ENCODE data around the gene MUC6. TPM values are rescaled to one million over a fixed set of nuclear protein-coding genes. Genes with fewer than 3 reads are reported as not detected.

The MUC6 gene
- total RNA-seq, 1 experiment from 2014 or later: 0.49 TPM

DNA sequence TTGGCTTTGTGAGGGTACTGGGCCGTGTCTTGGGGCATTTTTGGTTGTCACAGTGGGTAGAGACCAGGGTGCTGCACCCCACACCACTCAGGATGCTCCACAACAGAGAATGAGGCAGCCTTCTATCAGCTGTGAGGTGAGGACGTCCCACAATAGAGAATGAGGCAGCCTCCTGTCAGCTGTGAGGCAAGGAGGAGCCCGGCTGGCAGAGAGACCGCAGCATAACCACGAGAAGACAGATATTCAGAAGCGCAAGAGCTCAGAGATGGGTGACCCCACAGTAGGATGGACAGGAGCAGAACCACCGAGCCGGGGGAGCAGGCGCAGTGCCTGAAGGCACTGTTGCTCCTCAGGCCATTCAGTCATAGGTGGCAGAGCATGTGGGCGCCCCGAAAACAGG is 63.3 kb downstream of the MUC6 start:
- no TSS peak for BruUV-seq (replicated peaks)
- peaks cover 6% of the 10 kb centered on the region; the same call in 1 of the 2 replicates for H3K36me3 ChIP-seq (ENCODE audit: control insufficient read depth, insufficient read depth, low read length)
- H3K9me3 ChIP-seq (ENCODE audit: control insufficient read depth, insufficient read depth, low read depth, low read length): no peaks in the 10 kb centered on the region
- intact Hi-C loops (cut with micrococcal nuclease; ENCODE audit: unreplicated experiment) (no loop called here), in situ Hi-C loops (cut with HindIII; ENCODE audit: low pct_unique_long_range_greater_than_20kb, low sequenced_read_pairs) (no loop called here)
- POLR2A ChIA-PET: no interaction called here
- ATAC-seq (no peak), DNase-seq (ENCODE audit: low read depth, low spot score) (no peak)
- TF ChIP-seq REST (IDR thresholded peaks at IDR 0.05; ENCODE audit: insufficient read depth in 1 of 2, low read depth in 2 of 2, low read length in 1 of 2): no peak
- TF ChIP-seq SIN3A (IDR thresholded peaks at IDR 0.05; ENCODE audit: borderline replicate concordance, insufficient read depth, low read depth, low read length): no peak
- TF ChIP-seq TCF7L2 (IDR thresholded peaks at IDR 0.05; ENCODE audit: low read depth, low read length): no peak
- TF ChIP-seq, protein P1, sequence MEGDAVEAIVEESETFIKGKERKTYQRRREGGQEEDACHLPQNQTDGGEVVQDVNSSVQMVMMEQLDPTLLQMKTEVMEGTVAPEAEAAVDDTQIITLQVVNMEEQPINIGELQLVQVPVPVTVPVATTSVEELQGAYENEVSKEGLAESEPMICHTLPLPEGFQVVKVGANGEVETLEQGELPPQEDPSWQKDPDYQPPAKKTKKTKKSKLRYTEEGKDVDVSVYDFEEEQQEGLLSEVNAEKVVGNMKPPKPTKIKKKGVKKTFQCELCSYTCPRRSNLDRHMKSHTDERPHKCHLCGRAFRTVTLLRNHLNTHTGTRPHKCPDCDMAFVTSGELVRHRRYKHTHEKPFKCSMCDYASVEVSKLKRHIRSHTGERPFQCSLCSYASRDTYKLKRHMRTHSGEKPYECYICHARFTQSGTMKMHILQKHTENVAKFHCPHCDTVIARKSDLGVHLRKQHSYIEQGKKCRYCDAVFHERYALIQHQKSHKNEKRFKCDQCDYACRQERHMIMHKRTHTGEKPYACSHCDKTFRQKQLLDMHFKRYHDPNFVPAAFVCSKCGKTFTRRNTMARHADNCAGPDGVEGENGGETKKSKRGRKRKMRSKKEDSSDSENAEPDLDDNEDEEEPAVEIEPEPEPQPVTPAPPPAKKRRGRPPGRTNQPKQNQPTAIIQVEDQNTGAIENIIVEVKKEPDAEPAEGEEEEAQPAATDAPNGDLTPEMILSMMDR (IDR thresholded peaks at IDR 0.05): no peak
- TF ChIP-seq POLR2AphosphoS5 (IDR thresholded peaks at IDR 0.05; ENCODE audit: low read depth, low read length): no peak
- H3K27me3 ChIP-seq (ENCODE audit: control insufficient read depth, insufficient read depth, low read length): no peaks in the 10 kb centered on the region
- CTCF ChIA-PET: no interaction called here
- H3K27ac ChIP-seq (ENCODE audit: low read length): no peak overlapping the region
- no peak overlapping the region for H3K4me3 ChIP-seq (ENCODE audit: low read depth in 2 of 2, low read length in 2 of 2)
- no peaks in the 10 kb centered on the region for H3K4me1 ChIP-seq (ENCODE audit: control insufficient read depth, insufficient read depth, low read length)

DNA sequence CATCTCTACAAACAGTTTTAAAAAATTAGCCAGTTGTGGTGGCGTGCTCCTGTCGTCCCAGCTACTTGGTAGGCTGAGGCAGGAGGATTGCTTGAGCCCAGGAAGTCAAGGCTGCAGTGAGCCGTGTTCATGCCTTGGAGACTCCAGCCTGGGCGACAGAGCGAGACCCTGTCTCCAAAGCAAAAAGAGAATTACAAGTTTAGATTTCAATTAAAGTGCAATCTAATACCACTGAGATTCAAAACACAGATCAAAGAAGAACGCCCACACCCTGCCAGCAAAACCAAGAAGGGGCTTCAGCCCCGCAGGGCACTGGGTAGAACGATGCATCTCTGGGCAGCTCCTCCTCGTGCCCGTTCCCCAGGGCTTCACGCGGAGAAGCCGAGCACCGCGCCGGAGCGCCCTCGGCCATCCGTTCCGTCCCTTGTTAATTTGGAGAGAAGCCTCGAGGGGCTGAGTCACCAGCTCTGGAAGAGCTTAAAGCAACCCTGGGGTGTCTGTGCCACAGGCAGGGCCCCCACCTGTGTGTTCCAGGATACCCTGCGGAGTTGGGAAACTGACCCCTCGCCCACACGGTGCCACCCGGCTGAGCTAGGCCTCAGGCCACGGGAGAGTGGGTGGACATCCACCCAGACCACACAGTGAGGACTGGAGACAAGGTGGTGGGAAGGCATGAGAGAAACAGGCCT is 63.9 kb downstream of the MUC6 start:
- no peak for DNase-seq (ENCODE audit: low read depth, low spot score)
- in situ Hi-C loops (cut with HindIII; ENCODE audit: low pct_unique_long_range_greater_than_20kb, low sequenced_read_pairs) (no loop called here), intact Hi-C loops (cut with micrococcal nuclease; ENCODE audit: unreplicated experiment) (no loop called here)
- H3K9me3 ChIP-seq (ENCODE audit: control insufficient read depth, insufficient read depth, low read depth, low read length): no peaks in the 10 kb centered on the region
- no peaks in the 10 kb centered on the region for H3K4me1 ChIP-seq (ENCODE audit: control insufficient read depth, insufficient read depth, low read length)
- no peak overlapping the region for H3K4me3 ChIP-seq (ENCODE audit: low read depth in 2 of 2, low read length in 2 of 2)
- ChIA-PET CTCF (no interaction called here), POLR2A (interaction anchor here (0.6 kb wide), 1 partner anchor 13 kb away, joined by 3 read pairs; no protein-coding TSS in a partner anchor)
- H3K36me3 ChIP-seq (ENCODE audit: control insufficient read depth, insufficient read depth, low read length): peaks cover 6% of the 10 kb centered on the region; the same call in 1 of the 2 replicates
- ATAC-seq: no peak
- H3K27me3 ChIP-seq (ENCODE audit: control insufficient read depth, insufficient read depth, low read length): no peaks in the 10 kb centered on the region
- no TSS peak for BruUV-seq (replicated peaks)
- no peak overlapping the region for H3K27ac ChIP-seq (ENCODE audit: low read length)
- TF ChIP-seq SIN3A (IDR thresholded peaks at IDR 0.05; ENCODE audit: borderline replicate concordance, insufficient read depth, low read depth, low read length): no peak
- TF ChIP-seq REST (IDR thresholded peaks at IDR 0.05; ENCODE audit: insufficient read depth in 1 of 2, low read depth in 2 of 2, low read length in 1 of 2): no peak
- no peak for TF ChIP-seq POLR2AphosphoS5 (IDR thresholded peaks at IDR 0.05; ENCODE audit: low read depth, low read length)
- TF ChIP-seq, protein P1 (IDR thresholded peaks at IDR 0.05): no peak
- no peak for TF ChIP-seq TCF7L2 (IDR thresholded peaks at IDR 0.05; ENCODE audit: low read depth, low read length)
